ENCODE measurements around the gene PSMD11.

The PSMD11 gene

GRCh38 chr17:32496395-32497073, 52.2 kb downstream of the PSMD11 start:
- Histone ChIP-seq H3K9me3 (ENCODE audit: control insufficient read depth in 2 of 2, low read length in 2 of 2) (no peaks in the 10 kb centered on the region), H3K27me3 (ENCODE audit: control insufficient read depth in 1 of 2, insufficient read depth in 2 of 2, low read length in 2 of 2) (no peaks in the 10 kb centered on the region), H3K4me1 (ENCODE audit: control insufficient read depth, insufficient read depth, low read length) (peaks cover 12% of the 10 kb centered on the region), H3K4me3 (ENCODE audit: low read length in 2 of 2) (no peak overlapping the region), H3K27ac (ENCODE audit: low read length) (no peak overlapping the region), H3K36me3 (ENCODE audit: control insufficient read depth in 2 of 2, insufficient read depth in 2 of 2, low read length in 2 of 2) (no peaks in the 10 kb centered on the region), H3K9ac (ENCODE audit: low read length in 2 of 2) (no peak overlapping the region)

DNA sequence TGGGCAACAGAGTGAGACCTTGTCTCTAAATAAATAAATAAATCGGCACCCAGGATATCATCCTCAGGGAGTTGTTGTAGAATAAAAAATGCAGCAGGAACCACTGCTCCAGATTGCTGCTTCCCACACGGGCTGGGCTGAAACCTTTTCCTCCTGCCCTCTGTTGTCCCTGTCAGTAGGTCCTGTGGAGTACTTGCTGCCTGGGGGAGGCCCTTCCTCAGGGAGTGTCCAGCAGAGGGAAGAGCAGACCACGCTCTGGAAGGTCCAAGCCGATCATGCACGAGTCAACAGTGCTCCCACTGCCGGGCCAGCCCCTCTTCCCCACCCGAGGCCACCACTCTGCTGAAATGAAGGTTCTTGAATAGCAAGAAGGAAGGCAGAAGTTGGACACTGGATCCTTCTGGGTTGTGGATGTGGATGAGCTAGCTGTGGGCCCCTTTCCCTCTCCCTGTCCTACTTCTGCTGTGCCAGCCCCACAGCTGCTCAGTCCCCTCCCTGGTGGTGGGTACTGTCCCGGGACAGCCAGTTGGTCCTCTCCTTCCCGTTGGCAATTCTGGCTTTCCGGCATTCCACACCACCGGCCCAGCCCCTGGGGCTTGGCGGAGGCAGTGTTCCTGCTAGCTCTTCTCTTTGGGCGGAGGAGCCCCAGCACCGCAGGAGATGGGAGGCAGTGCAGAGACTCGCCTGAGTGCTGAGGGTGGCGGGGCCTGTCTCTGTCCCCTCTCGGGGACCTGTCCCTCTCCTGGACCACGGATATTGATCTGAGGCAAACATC, 53.3 kb downstream of the PSMD11 start:
- Histone ChIP-seq H3K9ac (ENCODE audit: low read length in 2 of 2) (no peak overlapping the region), H3K36me3 (ENCODE audit: control insufficient read depth in 2 of 2, insufficient read depth in 2 of 2, low read length in 2 of 2) (no peaks in the 10 kb centered on the region), H3K27me3 (ENCODE audit: control insufficient read depth in 1 of 2, insufficient read depth in 2 of 2, low read length in 2 of 2) (no peaks in the 10 kb centered on the region), H3K4me3 (ENCODE audit: low read length in 2 of 2) (no peak overlapping the region), H3K27ac (ENCODE audit: low read length) (no peak overlapping the region), H3K4me1 (ENCODE audit: control insufficient read depth, insufficient read depth, low read length) (peaks cover 12% of the 10 kb centered on the region), H3K9me3 (ENCODE audit: control insufficient read depth in 2 of 2, low read length in 2 of 2) (no peaks in the 10 kb centered on the region)

DNA sequence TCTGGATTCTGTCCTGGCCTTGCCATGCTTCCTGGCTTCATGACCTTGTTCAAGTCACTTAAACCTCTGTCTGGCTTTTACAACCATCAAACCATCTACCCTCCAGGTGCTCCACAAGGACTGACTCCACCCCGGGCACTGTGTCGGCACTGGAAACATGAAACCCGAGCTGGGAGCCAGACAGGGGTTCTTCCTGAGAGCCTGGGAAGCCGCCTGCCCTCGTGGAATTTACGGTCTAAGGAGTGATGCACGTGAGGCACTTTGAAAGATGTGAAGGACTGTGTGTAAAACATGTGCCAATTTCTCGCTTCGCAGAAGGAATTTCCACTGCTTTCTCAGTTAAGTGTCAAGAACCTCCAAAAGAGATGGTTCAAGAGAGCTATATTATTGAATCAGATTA, 54.1 kb downstream of the PSMD11 start:
- H3K27me3 ChIP-seq (ENCODE audit: control insufficient read depth in 1 of 2, insufficient read depth in 2 of 2, low read length in 2 of 2): no peaks in the 10 kb centered on the region
- H3K4me3 ChIP-seq (ENCODE audit: low read length in 2 of 2): no peak overlapping the region
- no peak overlapping the region for H3K9ac ChIP-seq (ENCODE audit: low read length in 2 of 2)
- no peaks in the 10 kb centered on the region for H3K36me3 ChIP-seq (ENCODE audit: control insufficient read depth in 2 of 2, insufficient read depth in 2 of 2, low read length in 2 of 2)
- H3K9me3 ChIP-seq (ENCODE audit: control insufficient read depth in 2 of 2, low read length in 2 of 2): no peaks in the 10 kb centered on the region
- no peak overlapping the region for H3K27ac ChIP-seq (ENCODE audit: low read length)
- peaks cover 12% of the 10 kb centered on the region for H3K4me1 ChIP-seq (ENCODE audit: control insufficient read depth, insufficient read depth, low read length)

DNA sequence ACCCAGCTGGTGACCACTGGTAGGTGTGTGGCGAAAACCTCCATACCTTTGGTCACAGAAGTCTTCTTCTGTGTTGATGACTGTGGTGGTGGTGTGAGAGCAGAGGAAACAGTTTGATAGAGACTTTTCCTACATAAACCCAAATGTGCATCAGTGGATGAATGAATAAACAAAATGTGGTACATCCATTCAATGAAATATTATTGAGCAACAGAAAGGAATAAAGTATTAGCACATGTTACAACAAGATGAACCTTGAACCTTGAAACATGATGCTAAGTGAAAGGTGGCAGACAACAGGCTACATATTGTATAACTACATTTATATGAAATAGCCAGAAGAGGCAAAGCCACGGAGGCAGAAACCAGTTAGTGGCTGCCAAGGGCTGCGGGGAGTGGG, 57.7 kb downstream of the PSMD11 start:
- H3K9ac ChIP-seq (ENCODE audit: low read length in 2 of 2): no peak overlapping the region
- no peaks in the 10 kb centered on the region for H3K9me3 ChIP-seq (ENCODE audit: control insufficient read depth in 2 of 2, low read length in 2 of 2)
- no peak overlapping the region for H3K4me3 ChIP-seq (ENCODE audit: low read length in 2 of 2)
- H3K27me3 ChIP-seq (ENCODE audit: control insufficient read depth in 1 of 2, insufficient read depth in 2 of 2, low read length in 2 of 2): no peaks in the 10 kb centered on the region
- H3K36me3 ChIP-seq (ENCODE audit: control insufficient read depth in 2 of 2, insufficient read depth in 2 of 2, low read length in 2 of 2): no peaks in the 10 kb centered on the region
- H3K27ac ChIP-seq (ENCODE audit: low read length): no peak overlapping the region
- peaks cover 7% of the 10 kb centered on the region for H3K4me1 ChIP-seq (ENCODE audit: control insufficient read depth, insufficient read depth, low read length)

- H3K27me3 ChIP-seq (ENCODE audit: control insufficient read depth in 1 of 2, insufficient read depth in 2 of 2, low read length in 2 of 2): no peaks in the 10 kb centered on the region
Measured at GRCh38 chr17:32502710-32503109, 58.4 kb downstream of the PSMD11 start.

GRCh38 chr17:32503251-32504165, 59.2 kb downstream of the PSMD11 start:
- no peaks in the 10 kb centered on the region for H3K36me3 ChIP-seq (ENCODE audit: control insufficient read depth in 2 of 2, insufficient read depth in 2 of 2, low read length in 2 of 2)
- peaks cover 7% of the 10 kb centered on the region for H3K4me1 ChIP-seq (ENCODE audit: control insufficient read depth, insufficient read depth, low read length)
- no peaks in the 10 kb centered on the region for H3K9me3 ChIP-seq (ENCODE audit: control insufficient read depth in 2 of 2, low read length in 2 of 2)
- H3K9ac ChIP-seq (ENCODE audit: low read length in 2 of 2): no peak overlapping the region
- H3K27ac ChIP-seq (ENCODE audit: low read length): no peak overlapping the region
- H3K4me3 ChIP-seq (ENCODE audit: low read length in 2 of 2): no peak overlapping the region
- H3K27me3 ChIP-seq (ENCODE audit: control insufficient read depth in 1 of 2, insufficient read depth in 2 of 2, low read length in 2 of 2): no peaks in the 10 kb centered on the region

More at GRCh38 chr17:32502710-32503109, 58.4 kb downstream of the PSMD11 start:
- Histone ChIP-seq H3K4me3 (ENCODE audit: low read length in 2 of 2) (no peak overlapping the region), H3K27ac (ENCODE audit: low read length) (no peak overlapping the region), H3K9me3 (ENCODE audit: control insufficient read depth in 2 of 2, low read length in 2 of 2) (no peaks in the 10 kb centered on the region), H3K9ac (ENCODE audit: low read length in 2 of 2) (no peak overlapping the region), H3K4me1 (ENCODE audit: control insufficient read depth, insufficient read depth, low read length) (peaks cover 7% of the 10 kb centered on the region), H3K36me3 (ENCODE audit: control insufficient read depth in 2 of 2, insufficient read depth in 2 of 2, low read length in 2 of 2) (no peaks in the 10 kb centered on the region)

- H3K27me3 ChIP-seq (ENCODE audit: control insufficient read depth in 1 of 2, insufficient read depth in 2 of 2, low read length in 2 of 2): no peaks in the 10 kb centered on the region
- H3K9me3 ChIP-seq (ENCODE audit: control insufficient read depth in 2 of 2, low read length in 2 of 2): no peaks in the 10 kb centered on the region
- no peak overlapping the region for H3K27ac ChIP-seq (ENCODE audit: low read length)
- H3K4me3 ChIP-seq (ENCODE audit: low read length in 2 of 2): no peak overlapping the region
- H3K9ac ChIP-seq (ENCODE audit: low read length in 2 of 2): no peak overlapping the region
- peaks cover 7% of the 10 kb centered on the region for H3K4me1 ChIP-seq (ENCODE audit: control insufficient read depth, insufficient read depth, low read length)
- no peaks in the 10 kb centered on the region for H3K36me3 ChIP-seq (ENCODE audit: control insufficient read depth in 2 of 2, insufficient read depth in 2 of 2, low read length in 2 of 2)
Measured at GRCh38 chr17:32504166-32504990, 60.1 kb downstream of the PSMD11 start.

DNA sequence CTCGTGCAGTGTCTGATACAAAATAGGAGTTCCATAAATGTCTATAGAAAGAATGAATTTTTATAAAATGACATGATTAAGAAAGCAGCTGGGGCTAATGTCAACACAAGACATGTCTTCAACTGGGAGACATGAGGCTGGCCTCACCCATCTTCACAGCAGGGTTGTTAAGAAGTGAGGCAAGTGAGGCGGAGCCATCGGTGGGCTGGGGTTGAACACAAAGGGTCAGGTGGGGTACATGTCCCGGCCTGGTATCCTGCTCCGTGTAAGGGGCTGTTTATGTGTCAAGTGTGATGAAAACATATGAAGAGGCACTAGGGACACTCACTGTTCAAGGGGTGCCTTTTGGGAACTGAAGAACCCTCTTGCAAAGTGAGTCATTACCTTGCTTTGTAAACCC, 64.6 kb downstream of the PSMD11 start:
- Histone ChIP-seq H3K27ac (ENCODE audit: low read length) (no peak overlapping the region), H3K9ac (ENCODE audit: low read length in 2 of 2) (no peak overlapping the region), H3K4me3 (ENCODE audit: low read length in 2 of 2) (no peak overlapping the region), H3K27me3 (ENCODE audit: control insufficient read depth in 1 of 2, insufficient read depth in 2 of 2, low read length in 2 of 2) (no peaks in the 10 kb centered on the region), H3K9me3 (ENCODE audit: control insufficient read depth in 2 of 2, low read length in 2 of 2) (no peaks in the 10 kb centered on the region), H3K4me1 (ENCODE audit: control insufficient read depth, insufficient read depth, low read length) (peaks cover 7% of the 10 kb centered on the region), H3K36me3 (ENCODE audit: control insufficient read depth in 2 of 2, insufficient read depth in 2 of 2, low read length in 2 of 2) (no peaks in the 10 kb centered on the region)

GRCh38 chr17:32510466-32510865, 66.2 kb downstream of the PSMD11 start:
- no peak overlapping the region for H3K4me3 ChIP-seq (ENCODE audit: low read length in 2 of 2)
- H3K27ac ChIP-seq (ENCODE audit: low read length): no peak overlapping the region
- no peaks in the 10 kb centered on the region for H3K36me3 ChIP-seq (ENCODE audit: control insufficient read depth in 2 of 2, insufficient read depth in 2 of 2, low read length in 2 of 2)
- H3K4me1 ChIP-seq (ENCODE audit: control insufficient read depth, insufficient read depth, low read length): no peaks in the 10 kb centered on the region
- H3K9ac ChIP-seq (ENCODE audit: low read length in 2 of 2): no peak overlapping the region
- H3K9me3 ChIP-seq (ENCODE audit: control insufficient read depth in 2 of 2, low read length in 2 of 2): no peaks in the 10 kb centered on the region
- no peaks in the 10 kb centered on the region for H3K27me3 ChIP-seq (ENCODE audit: control insufficient read depth in 1 of 2, insufficient read depth in 2 of 2, low read length in 2 of 2)

DNA sequence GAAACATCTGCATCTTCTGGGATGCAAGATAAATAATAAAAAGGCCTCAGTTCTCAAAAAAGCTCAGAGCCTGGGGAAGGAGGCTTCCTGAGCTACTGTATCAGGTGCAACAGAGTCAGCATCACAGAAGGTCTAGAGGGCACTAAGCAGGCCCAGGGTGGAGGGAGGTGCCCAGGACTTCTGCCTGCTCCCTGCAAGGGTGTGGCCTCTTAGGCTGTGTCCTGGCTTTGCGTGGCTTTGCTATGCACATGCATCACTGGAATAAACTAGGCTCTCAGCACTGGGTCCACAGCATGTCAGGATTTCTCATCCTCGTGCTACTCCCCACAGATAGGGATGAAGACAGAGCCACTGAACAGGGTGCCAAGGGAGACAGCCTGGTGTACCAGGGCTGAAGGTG, 68.0 kb downstream of the PSMD11 start:
- no peak overlapping the region for H3K27ac ChIP-seq (ENCODE audit: low read length)
- H3K9me3 ChIP-seq (ENCODE audit: control insufficient read depth in 2 of 2, low read length in 2 of 2): no peaks in the 10 kb centered on the region
- H3K4me3 ChIP-seq (ENCODE audit: low read length in 2 of 2): no peak overlapping the region

More for the DNA sequence above, 68.0 kb downstream of the PSMD11 start:
- no peaks in the 10 kb centered on the region for H3K4me1 ChIP-seq (ENCODE audit: control insufficient read depth, insufficient read depth, low read length)
- no peaks in the 10 kb centered on the region for H3K27me3 ChIP-seq (ENCODE audit: control insufficient read depth in 1 of 2, insufficient read depth in 2 of 2, low read length in 2 of 2)
- no peak overlapping the region for H3K9ac ChIP-seq (ENCODE audit: low read length in 2 of 2)
- H3K36me3 ChIP-seq (ENCODE audit: control insufficient read depth in 2 of 2, insufficient read depth in 2 of 2, low read length in 2 of 2): no peaks in the 10 kb centered on the region

All from stomach smooth muscle (tissue), 2 donors.